Measurements from ENCODE around the gene JAZF1. TPM values are rescaled to one million over a fixed set of nuclear protein-coding genes. Genes with fewer than 3 reads are reported as not detected.

Gene JAZF1
- total and polyA plus RNA-seq, 8 donors, result 4.0 to 13.9 (median 6.0) TPM

DNA sequence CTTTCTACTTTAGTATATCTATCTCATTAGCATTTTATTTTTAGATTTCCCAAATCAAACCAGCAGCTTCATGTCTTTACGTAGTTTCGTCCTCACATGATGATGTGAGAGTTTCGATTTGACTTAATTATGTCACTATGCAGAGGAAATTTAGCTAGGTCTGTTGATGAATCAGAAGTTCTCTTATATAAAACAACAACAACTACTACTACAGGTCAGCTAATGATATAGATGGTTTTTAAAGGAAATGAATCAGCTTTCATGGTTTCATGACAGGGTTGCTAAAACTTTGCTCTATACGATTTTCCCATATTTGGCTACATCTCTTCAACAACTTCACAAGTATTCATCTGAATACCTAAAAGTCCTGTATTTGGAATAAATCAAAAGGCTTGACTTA lies 28.6 kb downstream of the JAZF1 start:
- no peaks in the 10 kb centered on the region for H3K27me3 ChIP-seq
- no peaks in the 10 kb centered on the region for H3K36me3 ChIP-seq
- no peak overlapping the region for H3K4me3 ChIP-seq
- no peaks in the 10 kb centered on the region for H3K9me3 ChIP-seq
- peaks cover 0 to 31% (median 9%) of the 10 kb centered on the region in 3 donors for H3K4me1 ChIP-seq
- TF ChIP-seq, protein P1, sequence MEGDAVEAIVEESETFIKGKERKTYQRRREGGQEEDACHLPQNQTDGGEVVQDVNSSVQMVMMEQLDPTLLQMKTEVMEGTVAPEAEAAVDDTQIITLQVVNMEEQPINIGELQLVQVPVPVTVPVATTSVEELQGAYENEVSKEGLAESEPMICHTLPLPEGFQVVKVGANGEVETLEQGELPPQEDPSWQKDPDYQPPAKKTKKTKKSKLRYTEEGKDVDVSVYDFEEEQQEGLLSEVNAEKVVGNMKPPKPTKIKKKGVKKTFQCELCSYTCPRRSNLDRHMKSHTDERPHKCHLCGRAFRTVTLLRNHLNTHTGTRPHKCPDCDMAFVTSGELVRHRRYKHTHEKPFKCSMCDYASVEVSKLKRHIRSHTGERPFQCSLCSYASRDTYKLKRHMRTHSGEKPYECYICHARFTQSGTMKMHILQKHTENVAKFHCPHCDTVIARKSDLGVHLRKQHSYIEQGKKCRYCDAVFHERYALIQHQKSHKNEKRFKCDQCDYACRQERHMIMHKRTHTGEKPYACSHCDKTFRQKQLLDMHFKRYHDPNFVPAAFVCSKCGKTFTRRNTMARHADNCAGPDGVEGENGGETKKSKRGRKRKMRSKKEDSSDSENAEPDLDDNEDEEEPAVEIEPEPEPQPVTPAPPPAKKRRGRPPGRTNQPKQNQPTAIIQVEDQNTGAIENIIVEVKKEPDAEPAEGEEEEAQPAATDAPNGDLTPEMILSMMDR (IDR thresholded peaks at IDR 0.05), result no peak
- FAIRE-seq, result no peak
- intact Hi-C loops (cut with DNase I), result no loop called here
- DNase-seq, result no peak
- ATAC-seq, result no peak
- 88 to 91% methylated on average over 4 of the region's 4 CpGs for WGBS, 2 donors
- no peak overlapping the region for H3K27ac ChIP-seq

- WGBS, 2 donors, result 31 to 42% methylated on average over 8 of the region's 8 CpGs
- FAIRE-seq (no peak), ATAC-seq (peak in 3 of 4 donors; percentile 47 to 69 (median 47)), DNase-seq (no peak)
- TF ChIP-seq, protein P1 (IDR thresholded peaks at IDR 0.05), result no peak
- H3K9me3 ChIP-seq, result no peaks in the 10 kb centered on the region
- H3K27ac ChIP-seq, result peak overlapping the region in 2 of 4 donors; percentile 50 to 57
- intact Hi-C loops (cut with DNase I), result no loop called here
- peaks cover 0 to 13% (median 7%) of the 10 kb centered on the region in 3 donors for H3K4me1 ChIP-seq
- no peak overlapping the region for H3K4me3 ChIP-seq
- H3K36me3 ChIP-seq, result no peaks in the 10 kb centered on the region
- no peaks in the 10 kb centered on the region for H3K27me3 ChIP-seq
Measured at GRCh38 chr7:28149291-28150101, 31.1 kb downstream of the JAZF1 start.

GRCh38 chr7:28145931-28146330 lies 34.7 kb downstream of the JAZF1 start:
- H3K4me3 ChIP-seq, result no peak overlapping the region
- H3K27ac ChIP-seq, result no peak overlapping the region
- peaks cover 0 to 12% (median 4%) of the 10 kb centered on the region in 3 donors for H3K4me1 ChIP-seq
- no peaks in the 10 kb centered on the region for H3K9me3 ChIP-seq
- no peaks in the 10 kb centered on the region for H3K27me3 ChIP-seq
- intact Hi-C loops (cut with DNase I), result no loop called here
- FAIRE-seq (no peak), DNase-seq (no peak), ATAC-seq (peak in 2 of 4 donors; percentile 39 to 43)
- WGBS, 2 donors, result 87 to 98% methylated on average over 2 of the region's 2 CpGs
- TF ChIP-seq, protein P1 (IDR thresholded peaks at IDR 0.05), result no peak
- no peaks in the 10 kb centered on the region for H3K36me3 ChIP-seq

DNA sequence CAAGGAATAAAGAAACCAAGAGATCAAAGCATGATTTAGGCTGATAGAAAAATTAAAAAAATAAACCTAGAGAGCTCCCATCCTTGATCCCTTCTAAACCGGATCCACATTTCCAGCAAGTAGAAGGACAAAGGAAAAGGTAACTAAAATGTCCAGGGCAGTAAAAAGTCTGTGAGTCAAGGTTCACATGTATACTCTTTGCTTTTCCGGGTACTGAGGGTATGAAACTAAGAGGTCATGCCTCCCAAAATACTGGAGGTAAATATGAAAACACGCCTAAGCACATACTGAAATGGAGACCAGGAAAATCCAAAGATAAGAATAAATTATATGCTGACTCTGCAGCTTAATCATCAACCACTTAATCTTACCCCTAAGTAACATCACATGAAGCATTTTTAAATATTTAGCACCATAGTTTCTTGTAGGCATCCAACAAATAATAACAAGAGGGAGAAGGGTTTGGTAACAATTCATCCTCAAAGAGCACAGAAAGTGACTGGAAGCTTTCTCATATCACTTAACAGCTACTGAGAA lies 35.4 kb downstream of the JAZF1 start:
- ATAC-seq, result peak in 1 of 4 donors; percentile 9

More for the DNA sequence above, 35.4 kb downstream of the JAZF1 start:
- no peak for DNase-seq
- Histone ChIP-seq H3K4me3 (no peak overlapping the region), H3K4me1 (peaks cover 0 to 12% (median 4%) of the 10 kb centered on the region in 3 donors), H3K27me3 (no peaks in the 10 kb centered on the region), H3K9me3 (no peaks in the 10 kb centered on the region), H3K27ac (no peak overlapping the region), H3K36me3 (no peaks in the 10 kb centered on the region)
- intact Hi-C loops (cut with DNase I), result no loop called here
- TF ChIP-seq, protein P1 (IDR thresholded peaks at IDR 0.05), result no peak
- 65 to 79% methylated on average over 3 of the region's 3 CpGs for WGBS, 2 donors
- no peak for FAIRE-seq

All from pancreas (tissue), 10 donors.